Measurements from ENCODE around the gene DET1.
"Not testable (repeated sequence)": the region's sequence is repeated elsewhere in the genome, so short reads cannot be mapped to it uniquely, and the experiment has no call there.

Gene DET1

DNA sequence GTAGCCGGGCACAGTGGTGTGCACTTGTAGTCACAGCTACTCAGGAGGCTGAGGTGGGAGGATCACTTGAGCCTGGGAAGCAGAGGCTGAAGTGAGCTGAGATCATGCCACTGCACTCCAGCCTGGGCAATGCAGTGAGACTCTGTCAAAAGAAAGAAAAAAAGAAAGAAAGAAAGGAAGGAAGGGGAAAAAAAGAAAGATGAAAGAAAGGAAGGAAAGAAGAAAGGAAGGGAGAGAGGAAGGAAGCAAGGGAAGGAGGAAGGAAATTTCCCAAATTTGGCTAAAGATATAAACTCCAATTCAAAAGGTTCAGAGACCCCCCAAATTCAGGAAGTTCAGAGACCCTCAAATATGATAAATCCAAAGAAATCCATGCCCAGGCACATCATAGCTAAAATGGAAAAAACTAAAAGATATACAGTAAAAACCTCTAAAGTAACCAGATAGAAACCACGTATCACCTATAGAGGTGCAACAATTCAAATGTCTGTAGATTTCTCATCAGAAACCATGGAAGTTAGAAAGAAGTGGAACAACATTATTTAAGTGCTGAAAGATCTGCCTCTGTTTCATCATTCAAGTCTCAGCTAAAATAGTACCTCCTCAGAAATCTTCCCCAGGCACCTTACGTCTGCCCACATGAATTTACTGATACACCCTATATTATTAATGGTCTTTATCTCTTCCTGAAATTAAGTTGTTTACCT, 10.7 kb downstream of the DET1 start:
- H3K4me3 ChIP-seq (ENCODE audit: low read depth, low read length): no peak overlapping the region
- no peak for TF ChIP-seq CTCF (IDR thresholded peaks at IDR 0.05; ENCODE audit: borderline replicate concordance, insufficient read depth, low read depth, low read length)

- TF ChIP-seq CTCF (IDR thresholded peaks at IDR 0.05; ENCODE audit: borderline replicate concordance, insufficient read depth, low read depth, low read length): no peak
- no peak overlapping the region for H3K4me3 ChIP-seq (ENCODE audit: low read depth, low read length)
Measured at GRCh38 chr15:88535100-88535499, 11.4 kb downstream of the DET1 start.

DNA sequence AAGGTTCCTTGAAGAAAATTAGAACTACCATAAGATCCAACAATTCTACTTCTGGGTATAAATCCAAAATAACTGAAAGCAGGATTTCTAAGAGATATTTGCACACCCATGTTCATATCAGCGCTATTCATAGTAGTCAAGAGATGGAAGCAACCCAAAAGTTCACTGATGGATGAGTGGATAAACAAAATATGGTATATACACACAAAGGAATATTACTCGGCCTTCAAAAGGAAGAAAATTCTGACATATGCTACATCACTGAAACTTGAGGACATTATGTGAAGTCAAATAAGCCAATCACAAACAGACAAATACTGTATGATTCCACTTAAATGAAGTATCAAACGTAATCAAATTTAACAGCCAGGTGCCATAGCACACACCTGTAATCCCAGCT, 13.1 kb downstream of the DET1 start:
- no peak for TF ChIP-seq CTCF (IDR thresholded peaks at IDR 0.05; ENCODE audit: borderline replicate concordance, insufficient read depth, low read depth, low read length)
- no peak overlapping the region for H3K4me3 ChIP-seq (ENCODE audit: low read depth, low read length)

GRCh38 chr15:88529021-88529630, 17.4 kb downstream of the DET1 start:
- no peak for TF ChIP-seq CTCF (IDR thresholded peaks at IDR 0.05; ENCODE audit: borderline replicate concordance, insufficient read depth, low read depth, low read length)
- H3K4me3 ChIP-seq (ENCODE audit: low read depth, low read length): no peak overlapping the region

GRCh38 chr15:88526247-88526879, 20.1 kb downstream of the DET1 start:
- H3K4me3 ChIP-seq (ENCODE audit: low read depth, low read length): no peak overlapping the region
- no peak for TF ChIP-seq CTCF (IDR thresholded peaks at IDR 0.05; ENCODE audit: borderline replicate concordance, insufficient read depth, low read depth, low read length)

- no peak for TF ChIP-seq CTCF (IDR thresholded peaks at IDR 0.05; ENCODE audit: borderline replicate concordance, insufficient read depth, low read depth, low read length)
Measured at GRCh38 chr15:88525418-88525817, 21.1 kb downstream of the DET1 start.

DNA sequence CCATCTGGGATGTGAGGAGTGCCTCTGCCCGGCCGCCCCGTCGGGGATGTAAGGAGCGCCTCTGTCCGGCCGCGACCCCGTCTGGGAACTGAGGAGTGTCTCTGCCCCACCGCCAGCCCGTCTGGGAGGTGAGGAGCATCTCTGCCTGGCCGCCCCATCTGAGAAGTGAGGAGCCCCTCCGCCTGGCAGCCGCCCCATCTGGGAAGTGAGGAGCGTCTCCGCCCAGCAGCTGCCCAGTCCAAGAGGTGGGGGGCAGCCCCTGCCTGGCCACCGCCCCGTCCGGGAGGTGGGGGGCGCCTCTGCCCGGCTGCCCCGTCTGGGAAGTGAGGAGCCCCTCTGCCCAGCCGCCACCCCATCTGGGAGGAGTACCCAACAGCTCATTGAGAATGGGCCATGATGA, 22.4 kb downstream of the DET1 start:
- H3K4me3 ChIP-seq (ENCODE audit: low read depth, low read length): not testable (repeated sequence)

More at GRCh38 chr15:88525418-88525817, 21.1 kb downstream of the DET1 start:
- H3K4me3 ChIP-seq (ENCODE audit: low read depth, low read length): no peak overlapping the region
